Measurements from ENCODE around the gene SENP7. TPM values are rescaled to one million over a fixed set of nuclear protein-coding genes. Genes with fewer than 3 reads are reported as not detected.
A peak's percentile ranks its signal among the peaks of the same experiment; 100 is the strongest.
"Not testable (repeated sequence)": the region's sequence is repeated elsewhere in the genome, so short reads cannot be mapped to it uniquely, and the experiment has no call there.

Gene SENP7
- 12.5 TPM for polyA plus RNA-seq (2013, experiment 1 of 2; ENCODE audit: insufficient read length)
- polyA plus RNA-seq (2013, experiment 2 of 2; ENCODE audit: insufficient read length), result 14.1 TPM

GRCh38 chr3:101512646-101513418 lies at the start of gene SENP7:
TSS of gene SENP7 (minus strand) at chr3:101513212. CDS start at chr3:101513130, 82 bp downstream.
- DNase-seq, result peak; percentile 87

GRCh38 chr3:101561630-101562328 lies 48.8 kb upstream of the SENP7 start, which contains the start of gene TRMT10C:
TSS of gene TRMT10C (plus strand) at chr3:101561868. CDS start at chr3:101564782, 2,914 bp downstream.
- peak; percentile 94 for DNase-seq

- no peak for DNase-seq
Observed at GRCh38 chr3:101556064-101556463, 43.1 kb upstream of the SENP7 start.

GRCh38 chr3:101553381-101553780 lies 40.4 kb upstream of the SENP7 start:
- not testable (repeated sequence) for DNase-seq

- DNase-seq, result not testable (repeated sequence)
Observed at GRCh38 chr3:101551359-101552081, 38.5 kb upstream of the SENP7 start.

- no peak for DNase-seq
Observed at GRCh38 chr3:101549473-101549872, 36.5 kb upstream of the SENP7 start.

- no peak for DNase-seq
Observed at GRCh38 chr3:101548527-101549105, 35.6 kb upstream of the SENP7 start.

GRCh38 chr3:101544161-101544850 lies 31.3 kb upstream of the SENP7 start:
- no peak for DNase-seq

GRCh38 chr3:101542957-101543356 lies 29.9 kb upstream of the SENP7 start:
- DNase-seq, result no peak

- not testable (repeated sequence) for DNase-seq
Observed at GRCh38 chr3:101536955-101537354, 23.9 kb upstream of the SENP7 start.

- no peak for DNase-seq
Observed at GRCh38 chr3:101536266-101536665, 23.3 kb upstream of the SENP7 start.

GRCh38 chr3:101535221-101535620 lies 22.2 kb upstream of the SENP7 start:
- no peak for DNase-seq

- DNase-seq, result no peak
Observed at GRCh38 chr3:101533603-101533968, 20.6 kb upstream of the SENP7 start.

GRCh38 chr3:101532783-101533602 lies 20.0 kb upstream of the SENP7 start:
- no peak for DNase-seq

GRCh38 chr3:101531473-101532086 lies 18.6 kb upstream of the SENP7 start:
- no peak for DNase-seq

GRCh38 chr3:101530686-101531047 lies 17.7 kb upstream of the SENP7 start:
- DNase-seq, result no peak

- no peak for DNase-seq
Observed at GRCh38 chr3:101529816-101530685, 17.0 kb upstream of the SENP7 start.

GRCh38 chr3:101527906-101528305 lies 14.9 kb upstream of the SENP7 start:
- DNase-seq, result no peak

GRCh38 chr3:101527441-101527840 lies 14.4 kb upstream of the SENP7 start:
- DNase-seq, result no peak
